NCI-H2196 treated with DMSO at 0.1 percent for 48 hours (cell line): Measurements from ENCODE around the gene CHRD.
A peak's percentile ranks its signal among the peaks of the same experiment; 100 is the strongest.
"Not testable (repeated sequence)": the region's sequence is repeated elsewhere in the genome, so short reads cannot be mapped to it uniquely, and the experiment has no call there.

Experiments
- DNase-seq: peaks from one replicate; lab custom pipeline; 2025; ENCODE audit not compliant: unreplicated experiment; lab: John Stamatoyannopoulos, UW

The CHRD gene

GRCh38 chr3:184379358-184380184 is at the start of gene CHRD:
CHRD (plus strand) TSS chr3:184380054; CDS start chr3:184380319, 265 bp downstream.
- DNase-seq, result no peak

GRCh38 chr3:184332370-184333090 is 47.3 kb upstream of the CHRD start:
- DNase-seq, result no peak

- no peak for DNase-seq
Observed at GRCh38 chr3:184333190-184333589, 46.7 kb upstream of the CHRD start.

- no peak for DNase-seq
Observed at GRCh38 chr3:184333700-184334099, 46.2 kb upstream of the CHRD start.

GRCh38 chr3:184334470-184335158 is 45.2 kb upstream of the CHRD start:
- no peak for DNase-seq

- peak; percentile 63 for DNase-seq
Observed at GRCh38 chr3:184335291-184335660, 44.6 kb upstream of the CHRD start.

GRCh38 chr3:184335661-184336546 is 44.0 kb upstream of the CHRD start:
- peak; percentile 89 for DNase-seq

GRCh38 chr3:184336547-184337398 is 43.1 kb upstream of the CHRD start:
- peak; percentile 87 for DNase-seq

- no peak for DNase-seq
Observed at GRCh38 chr3:184337399-184337714, 42.5 kb upstream of the CHRD start, which contains the start of gene FAM131A. FAM131A (plus strand) TSS chr3:184337600; CDS start chr3:184337631, 31 bp downstream.

- no peak for DNase-seq
Observed at GRCh38 chr3:184337981-184338380, 41.9 kb upstream of the CHRD start.

GRCh38 chr3:184338511-184338945 is 41.3 kb upstream of the CHRD start:
- DNase-seq, result peak; percentile 100

GRCh38 chr3:184339001-184339400 is 40.9 kb upstream of the CHRD start:
- peak; percentile 76 for DNase-seq

- DNase-seq, result not testable (repeated sequence)
Observed at GRCh38 chr3:184339451-184340135, 40.3 kb upstream of the CHRD start.

- peak; percentile 100 for DNase-seq
Observed at GRCh38 chr3:184341925-184342324, 37.9 kb upstream of the CHRD start.

GRCh38 chr3:184343200-184343876 is 36.5 kb upstream of the CHRD start:
- DNase-seq, result no peak

- DNase-seq, result no peak
Observed at GRCh38 chr3:184344579-184345316, 35.1 kb upstream of the CHRD start.

GRCh38 chr3:184345317-184346144 is 34.3 kb upstream of the CHRD start:
- peak; percentile 87 for DNase-seq
